Measurements from ENCODE around the gene RNASE7.
"Not testable (repeated sequence)": the region's sequence is repeated elsewhere in the genome, so short reads cannot be mapped to it uniquely, and the experiment has no call there.

Gene RNASE7

DNA sequence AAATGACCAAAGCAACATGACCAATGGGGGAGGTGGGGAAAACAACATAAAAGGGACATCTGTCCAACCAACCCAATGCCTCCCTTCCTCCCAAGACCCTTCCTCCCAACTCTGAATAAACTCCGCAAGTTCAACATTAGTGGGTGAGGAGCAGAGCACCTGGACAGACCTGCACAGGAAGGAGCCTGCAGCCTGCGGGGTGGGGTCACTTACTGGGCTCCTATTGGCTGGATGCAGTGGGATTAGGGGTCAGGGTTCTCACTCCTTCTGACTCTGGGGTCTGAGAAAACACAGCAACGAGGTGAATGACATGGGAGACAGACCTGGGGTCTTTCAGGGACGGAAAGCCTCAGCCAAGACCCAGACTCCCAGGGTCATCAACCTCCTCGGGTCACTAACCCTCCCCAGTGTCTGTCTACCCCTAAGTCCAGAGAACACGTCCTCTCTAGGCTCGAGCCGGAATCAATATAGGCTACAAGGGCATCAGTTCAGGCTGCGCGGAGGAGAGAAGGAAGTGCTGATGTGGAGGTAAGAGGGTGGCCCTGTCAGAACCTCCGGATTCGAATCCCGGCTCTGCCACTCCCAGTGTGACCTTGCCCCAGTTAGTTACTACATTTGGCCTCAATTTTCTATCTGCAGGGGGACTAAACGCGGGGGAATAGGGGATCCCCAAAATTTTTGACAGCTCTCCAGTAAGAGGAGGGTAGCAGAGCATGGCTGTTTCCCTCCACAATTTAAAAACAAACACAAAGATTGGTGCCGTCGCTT, 18.2 kb upstream of the RNASE7 start:
- DNase-seq, result no peak

DNA sequence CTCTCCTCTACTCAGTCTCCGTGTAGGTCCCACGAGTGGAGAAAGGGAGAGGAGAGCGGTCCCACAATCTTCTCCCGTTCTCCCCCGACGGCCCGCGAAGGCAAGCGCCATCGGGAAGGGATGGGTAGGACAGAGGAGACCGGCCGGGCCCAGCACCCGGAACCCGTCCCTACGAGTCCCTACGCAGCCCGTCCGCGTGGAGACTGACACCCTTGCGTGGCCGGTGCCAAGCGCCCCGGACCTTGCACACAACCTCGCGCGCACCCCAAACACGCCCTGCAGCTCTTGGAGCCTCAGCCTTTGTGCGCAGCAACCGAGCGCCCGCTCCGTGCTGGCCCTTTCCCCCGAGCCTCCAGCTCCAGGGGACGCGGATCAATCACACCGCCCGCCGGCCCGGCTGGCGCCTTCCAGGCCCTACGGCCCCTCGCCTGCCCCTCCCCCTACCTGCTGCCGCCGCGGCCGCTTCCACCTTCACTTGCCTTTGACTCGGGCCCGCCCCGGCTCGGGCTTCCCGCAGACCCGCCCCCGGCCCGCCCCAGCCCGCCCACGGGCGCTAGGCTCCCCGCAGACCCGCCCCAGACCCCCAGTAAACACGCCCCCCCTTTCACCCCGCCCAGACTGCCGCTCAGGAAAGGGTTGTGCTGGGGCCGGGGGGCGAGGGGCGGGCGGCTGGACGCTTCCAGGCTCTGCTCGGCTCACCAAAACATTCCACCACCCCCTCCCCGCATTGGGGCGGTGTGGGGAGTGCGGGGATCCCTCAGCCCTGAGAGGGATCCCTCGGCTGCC, 17.4 kb upstream of the RNASE7 start, which contains the start of gene NDRG2:
TSS of gene NDRG2 (minus strand) at position 477 of the 786 bp plus-strand sequence. CDS start 1,746 bp downstream, outside the sequence.
- DNase-seq, result peak; percentile 25 to 69 (median 48)

DNA sequence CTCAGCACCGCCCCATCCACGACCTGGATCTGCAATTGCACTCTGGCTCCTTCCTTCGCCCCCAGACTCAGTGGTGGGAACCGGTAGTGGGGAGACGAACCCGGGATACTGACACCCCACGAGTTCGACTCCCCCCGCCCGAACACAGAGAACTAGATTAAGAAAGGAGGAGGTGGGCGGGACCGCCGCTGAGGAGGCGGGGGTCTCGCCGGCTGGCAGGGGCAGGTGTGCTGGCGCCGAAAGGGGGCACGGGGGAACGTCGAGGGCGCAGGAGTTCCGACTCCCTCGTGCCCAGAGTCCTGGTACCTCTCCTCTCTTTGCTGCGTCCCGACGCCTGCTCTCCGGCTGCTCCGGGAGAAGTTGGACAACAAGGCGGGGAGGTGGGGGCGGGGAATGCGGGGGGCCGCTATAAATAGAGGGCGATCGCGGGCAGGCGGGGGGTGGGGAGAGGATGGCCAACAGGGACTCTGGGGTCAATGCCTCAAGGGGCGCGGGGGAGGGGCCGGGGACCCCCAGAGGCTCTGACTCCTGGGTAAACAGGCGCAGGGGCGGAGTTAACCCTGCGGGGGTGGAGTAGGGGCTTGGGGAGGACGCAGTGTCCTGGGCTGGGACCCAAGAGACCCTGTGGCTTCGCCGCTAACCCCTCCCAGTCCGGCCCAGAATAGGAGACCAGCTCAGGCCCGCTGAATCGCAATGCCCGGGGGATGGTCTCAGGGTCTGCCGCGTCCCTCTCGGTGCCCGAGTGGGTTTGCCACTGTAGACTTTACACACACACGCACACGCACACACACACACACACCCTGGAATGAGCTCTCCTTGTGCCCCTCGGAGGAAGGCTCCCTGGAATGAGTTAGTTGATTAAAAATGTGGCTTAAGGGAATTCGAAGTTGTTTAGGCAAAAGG, 16.5 kb upstream of the RNASE7 start:
- DNase-seq, result no peak

DNA sequence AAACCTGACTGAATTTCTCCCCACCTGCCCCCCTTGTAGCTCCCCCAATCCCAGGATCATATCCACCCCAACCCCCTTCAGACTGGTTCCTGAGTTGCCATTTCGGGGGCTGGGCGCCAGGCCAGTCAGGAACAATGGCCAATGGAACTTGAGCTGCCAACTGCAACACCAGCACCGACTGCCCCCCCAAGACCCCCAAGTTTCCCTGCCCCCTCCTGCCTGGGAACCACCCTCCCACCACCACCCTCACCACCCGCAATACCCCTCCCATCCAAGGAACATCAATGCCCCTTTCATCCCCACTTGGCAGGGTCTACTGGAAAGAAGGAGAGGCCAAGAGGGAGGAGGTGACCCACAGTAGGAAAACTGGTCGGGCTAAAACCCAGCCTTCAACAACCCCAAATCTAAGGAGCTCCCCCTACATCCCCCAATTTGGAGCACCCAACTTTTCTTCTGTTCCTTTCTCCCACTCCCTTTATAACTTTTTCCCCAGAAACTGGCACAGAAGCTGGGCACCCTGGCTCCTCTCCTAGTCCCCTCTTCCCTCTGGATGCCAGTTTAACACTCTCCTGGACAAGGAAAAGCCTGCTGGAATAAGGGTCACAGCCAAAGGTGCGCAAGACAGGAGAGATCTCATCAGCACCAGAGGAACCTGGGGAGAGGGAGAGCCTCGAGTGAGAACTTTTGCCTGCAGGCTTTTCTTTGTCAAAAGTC, 15.7 kb upstream of the RNASE7 start:
- DNase-seq, result no peak

DNA sequence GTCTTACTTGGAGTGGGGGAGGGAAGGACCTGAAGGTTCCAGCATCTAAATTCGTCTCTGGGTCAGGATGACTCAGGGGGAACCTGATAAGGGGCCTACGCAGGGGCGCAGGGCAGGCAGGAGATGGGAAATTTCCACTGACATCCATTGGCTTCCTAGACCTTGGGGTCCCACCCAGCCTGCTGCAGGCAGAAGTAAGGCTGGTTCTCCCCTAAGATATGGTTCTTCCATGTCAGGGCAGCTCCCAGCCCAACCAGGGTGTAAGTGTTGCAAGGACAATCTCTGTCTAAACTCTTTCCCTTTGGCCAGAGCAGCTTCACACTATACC, 15.2 kb upstream of the RNASE7 start:
- no peak for DNase-seq

DNA sequence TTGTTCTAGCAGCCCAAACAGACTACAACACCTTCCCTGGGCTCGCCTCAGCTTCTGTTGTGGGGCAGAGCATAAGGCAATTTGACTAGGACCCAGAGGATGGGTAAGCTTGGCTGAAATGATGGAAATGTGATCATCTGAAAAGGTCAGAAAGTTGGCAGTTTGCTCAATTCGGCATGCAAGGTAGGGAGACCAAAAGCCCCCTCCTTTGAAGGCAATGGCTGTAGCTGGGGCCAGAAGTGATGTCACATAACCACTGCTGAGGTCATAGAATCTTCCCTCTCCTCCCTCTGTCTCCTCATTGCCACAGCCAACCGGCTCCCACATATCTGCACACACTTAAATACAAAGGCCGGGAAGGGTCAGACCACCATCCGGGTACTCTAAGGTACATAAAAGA, 12.2 kb upstream of the RNASE7 start, which contains the start of gene TPPP2:
TSS of gene TPPP2 (plus strand) at position 301 of the 400 bp plus-strand sequence. CDS start 365 bp downstream, outside the sequence.
- DNase-seq, result no peak

DNA sequence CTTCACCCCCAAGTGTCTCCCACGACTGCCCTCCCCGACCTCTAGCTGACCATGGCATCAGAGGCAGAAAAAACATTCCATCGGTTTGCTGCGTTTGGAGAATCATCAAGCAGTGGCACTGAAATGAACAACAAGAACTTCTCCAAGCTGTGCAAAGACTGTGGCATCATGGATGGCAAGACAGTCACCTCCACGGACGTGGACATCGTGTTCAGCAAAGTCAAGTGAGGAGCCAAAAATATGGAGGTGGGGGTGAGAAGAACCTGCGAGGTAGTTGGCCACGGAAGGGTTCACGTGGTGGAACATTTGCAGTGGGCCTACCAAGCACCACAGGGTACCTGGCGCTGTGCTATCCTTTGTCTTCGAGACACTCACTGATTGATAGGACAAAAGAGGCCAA, 11.6 kb upstream of the RNASE7 start:
- no peak for DNase-seq

DNA sequence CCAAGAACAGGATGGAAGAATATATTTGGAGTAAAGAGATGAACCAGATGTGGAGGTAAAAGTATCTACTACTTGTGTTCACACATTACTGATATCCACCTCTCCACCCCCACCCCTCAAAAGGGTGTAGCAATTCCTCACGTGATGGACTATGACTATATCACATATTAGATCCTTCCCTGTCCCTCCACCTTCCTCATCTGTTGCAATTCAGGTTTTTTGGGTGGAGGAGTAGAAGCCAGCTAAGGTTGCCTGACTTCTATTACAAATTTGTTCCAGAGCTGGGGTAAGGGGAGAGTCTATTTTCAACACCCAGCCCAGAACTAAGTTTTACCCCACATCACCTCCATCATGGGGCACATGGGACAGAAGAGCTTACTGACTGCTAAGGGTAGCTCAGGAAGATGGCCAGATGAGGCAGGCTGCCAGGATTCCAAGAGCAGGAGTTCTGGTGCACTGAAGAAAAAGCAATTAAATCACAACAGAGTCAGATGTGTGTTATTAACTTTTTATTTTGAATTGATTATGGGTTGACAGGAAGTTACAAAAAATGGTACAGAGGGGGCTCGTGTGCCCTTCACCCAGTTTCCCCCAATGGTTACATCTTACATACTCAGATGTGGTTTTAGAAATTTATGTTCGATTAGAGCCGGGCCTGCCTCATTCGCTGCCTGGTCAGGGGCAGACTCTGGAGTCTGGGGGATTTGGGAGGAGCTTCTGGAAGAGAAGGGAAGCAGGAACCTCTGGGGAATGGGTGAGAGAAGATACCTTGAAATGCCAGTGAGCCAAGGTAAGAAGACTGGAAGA, 9.6 kb upstream of the RNASE7 start:
- no peak for DNase-seq

DNA sequence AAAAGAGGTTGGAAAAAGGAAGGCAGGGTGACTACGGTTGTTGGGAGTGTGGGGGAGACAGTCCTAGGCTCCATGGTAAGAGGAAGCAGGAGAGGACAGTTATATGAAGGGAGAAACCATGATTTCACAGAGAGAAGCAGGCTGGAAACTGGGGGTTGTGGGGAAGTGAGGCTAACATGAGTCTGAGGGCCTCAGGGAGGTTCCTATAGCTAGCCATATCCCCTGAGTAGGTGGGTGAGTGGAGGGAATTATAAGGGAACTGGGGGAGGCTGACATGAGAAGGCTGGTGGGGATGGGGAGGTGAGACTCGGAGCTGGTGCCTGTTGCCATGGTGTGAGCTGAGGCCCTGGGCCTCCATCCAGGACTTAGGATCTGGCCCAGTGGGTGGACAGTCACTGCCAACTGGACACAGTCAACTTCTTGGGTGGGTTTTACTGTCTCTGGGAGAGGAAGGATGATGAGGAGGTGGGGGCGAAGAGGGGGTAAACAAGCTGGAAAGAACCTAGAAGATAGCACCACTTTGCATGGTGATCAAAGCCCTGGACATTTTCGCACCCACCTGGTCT, 8.9 kb upstream of the RNASE7 start:
- DNase-seq, result no peak

DNA sequence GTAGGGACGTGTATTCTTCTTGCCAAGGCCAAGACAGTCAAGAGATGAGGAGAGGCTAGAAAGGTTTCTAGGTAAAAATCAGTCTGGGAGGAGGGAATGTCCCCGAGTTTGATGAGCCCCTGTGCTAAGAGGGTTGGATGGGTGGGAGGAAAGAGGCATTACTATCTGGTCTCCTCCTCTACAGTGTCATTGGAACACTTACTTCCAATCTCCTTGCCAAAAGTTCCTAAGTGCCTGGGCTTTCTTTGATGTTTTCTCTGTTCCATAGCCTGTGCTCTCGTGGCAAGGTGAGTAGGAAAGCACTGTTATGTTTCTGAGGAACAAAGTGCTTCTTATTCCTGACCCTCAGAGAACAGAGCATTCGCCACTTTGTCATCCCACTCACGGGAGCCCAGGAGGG, 7.5 kb upstream of the RNASE7 start, which contains the start of gene RNASE13:
TSS of gene RNASE13 (minus strand) at position 101 of the 400 bp plus-strand sequence. CDS start 519 bp downstream, outside the sequence.
- DNase-seq, result no peak

DNA sequence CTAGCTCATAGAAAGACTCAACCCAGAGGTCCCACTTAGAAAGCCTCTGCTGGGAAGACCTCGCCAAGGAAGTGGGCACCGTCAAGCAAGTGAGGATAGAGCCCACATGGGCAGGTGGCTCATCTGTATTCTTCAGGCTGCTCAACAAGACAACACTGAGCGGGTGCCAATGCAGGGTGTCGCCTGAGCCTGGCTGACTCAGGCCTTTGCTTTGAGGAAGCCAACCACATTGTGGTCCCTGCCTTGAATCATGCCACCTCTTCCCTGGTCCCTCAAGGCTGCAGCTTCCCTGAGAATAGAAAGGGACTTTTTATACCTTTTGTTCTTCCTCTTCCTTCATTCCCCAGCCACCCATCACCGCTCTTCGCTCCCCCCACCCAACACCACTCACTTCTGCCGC, 5.4 kb upstream of the RNASE7 start:
- no peak for DNase-seq

DNA sequence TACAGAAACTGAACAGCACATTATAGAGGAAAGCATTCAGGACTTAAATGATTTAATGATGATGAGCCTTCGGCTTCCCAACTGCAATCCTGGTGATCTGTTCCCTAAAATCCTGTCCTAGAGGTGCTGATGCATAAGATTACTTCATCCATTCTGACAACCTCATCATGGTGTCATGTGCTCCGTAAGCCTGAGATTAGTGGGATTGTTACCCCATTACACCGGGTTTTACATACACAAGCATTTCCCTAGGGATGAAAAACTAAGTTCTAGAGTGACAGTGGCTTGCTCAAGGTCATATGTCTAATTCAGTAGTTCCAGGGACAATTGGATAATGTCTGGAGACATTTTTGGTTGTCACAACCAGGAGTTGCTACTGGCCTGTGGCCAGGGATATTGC, 5.0 kb upstream of the RNASE7 start:
- DNase-seq, result no peak

DNA sequence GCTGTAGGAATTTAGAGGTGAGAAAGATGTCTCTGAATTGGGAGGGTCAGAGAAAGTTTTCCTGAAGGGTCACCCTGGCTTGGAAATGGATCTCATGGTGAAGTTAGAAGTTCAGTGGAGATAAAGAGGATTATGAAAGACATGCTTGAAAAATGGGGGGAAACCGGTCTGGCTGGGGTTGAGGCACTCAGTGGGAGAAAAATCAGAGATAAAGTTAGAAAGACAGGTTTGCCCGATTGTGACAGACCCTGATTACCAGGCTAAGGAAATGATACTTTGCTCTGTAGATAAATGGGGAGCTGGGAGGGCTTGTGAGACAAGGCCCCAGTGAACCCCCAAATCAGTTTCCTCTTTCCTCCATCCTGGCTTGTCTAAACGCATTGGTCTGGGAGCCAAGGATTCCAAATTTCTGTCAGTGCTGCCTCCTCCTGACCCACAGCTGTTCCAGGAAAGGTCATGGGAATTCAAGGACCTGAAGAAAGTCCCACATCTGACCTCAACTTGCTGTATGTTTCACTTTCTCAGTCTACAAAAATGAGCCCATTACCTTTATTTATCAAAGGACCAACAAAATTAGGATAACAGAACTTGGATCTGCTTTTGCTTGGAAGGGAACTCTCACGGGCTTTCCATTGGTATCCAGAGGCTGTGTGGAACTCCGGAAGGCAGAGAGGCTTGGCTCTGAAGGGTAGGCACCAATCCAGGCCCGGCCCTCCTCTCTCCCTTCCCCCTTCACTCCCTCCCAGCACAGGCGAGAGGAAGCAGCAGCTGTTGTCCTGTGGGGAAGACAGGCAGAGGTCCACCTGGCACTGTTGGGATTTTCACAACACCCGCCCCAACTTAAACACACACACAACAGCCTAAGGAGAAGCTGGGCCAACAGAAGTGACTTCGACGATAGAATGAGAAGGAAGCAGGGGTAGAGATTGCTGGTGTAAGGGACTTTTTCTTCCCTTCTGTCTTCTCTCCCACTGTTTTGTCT, 3.4 kb upstream of the RNASE7 start:
- DNase-seq, result no peak

DNA sequence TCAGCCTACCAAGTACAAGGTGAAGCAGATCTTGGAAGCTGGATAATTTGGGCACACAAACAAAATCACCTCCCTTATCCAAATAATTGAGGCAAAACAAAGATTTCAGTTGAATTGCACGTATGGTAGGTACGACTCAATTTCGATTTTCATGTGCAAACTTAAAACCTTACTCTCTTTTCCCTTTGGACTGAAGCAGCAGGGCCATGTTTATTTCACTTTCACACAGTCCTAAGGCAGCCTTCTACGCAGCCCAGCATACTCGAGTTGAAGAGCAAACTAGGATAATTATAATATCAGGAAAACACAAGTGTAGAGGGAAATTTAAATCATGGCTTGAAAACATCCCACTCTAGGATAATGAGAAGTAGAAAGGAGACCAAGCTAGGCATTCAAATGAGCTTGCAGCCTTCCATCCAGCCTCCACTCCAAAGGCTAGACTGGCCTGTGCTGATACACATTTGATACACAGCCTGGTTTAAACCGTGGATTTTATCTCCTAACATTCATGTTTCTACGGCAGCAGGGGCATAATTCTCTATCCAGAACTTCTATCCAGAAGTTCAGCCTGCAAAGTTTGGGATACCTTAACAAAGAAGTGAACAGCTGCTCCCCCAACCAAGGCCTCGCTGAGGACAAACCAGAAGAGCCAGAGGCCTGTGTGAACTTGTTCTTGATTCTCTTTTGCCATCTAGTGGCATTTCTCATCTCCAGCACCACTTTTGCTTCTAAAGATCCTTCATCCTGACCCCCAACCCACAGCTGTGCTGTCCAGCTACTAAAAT, 2.4 kb upstream of the RNASE7 start:
- no peak for DNase-seq

DNA sequence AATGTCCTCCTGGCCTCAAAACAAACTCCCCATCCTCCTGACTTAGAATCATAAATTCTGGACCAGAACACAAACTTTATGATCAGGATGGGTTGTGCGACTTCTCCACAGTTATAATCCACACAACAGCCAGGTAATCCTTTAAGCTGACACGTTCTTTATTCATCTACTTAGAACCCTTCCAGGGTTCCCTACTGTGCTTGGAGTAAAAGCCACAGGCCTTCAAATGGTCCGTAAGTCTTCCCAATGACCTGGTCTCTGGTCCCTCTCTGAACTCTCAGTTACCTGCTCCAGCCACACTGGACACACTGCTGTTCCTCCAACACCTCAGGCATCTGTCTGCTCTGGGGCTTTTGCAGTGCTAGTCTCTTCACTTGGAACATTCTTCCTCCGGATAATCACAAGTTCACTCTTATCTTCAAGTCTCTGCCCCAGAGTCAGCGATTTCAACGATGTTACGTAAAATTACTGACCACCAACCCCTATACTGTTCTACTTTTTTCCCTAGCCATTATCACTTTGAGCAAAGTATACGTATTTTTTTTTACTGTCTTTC, 1.7 kb upstream of the RNASE7 start:
- no peak for DNase-seq

DNA sequence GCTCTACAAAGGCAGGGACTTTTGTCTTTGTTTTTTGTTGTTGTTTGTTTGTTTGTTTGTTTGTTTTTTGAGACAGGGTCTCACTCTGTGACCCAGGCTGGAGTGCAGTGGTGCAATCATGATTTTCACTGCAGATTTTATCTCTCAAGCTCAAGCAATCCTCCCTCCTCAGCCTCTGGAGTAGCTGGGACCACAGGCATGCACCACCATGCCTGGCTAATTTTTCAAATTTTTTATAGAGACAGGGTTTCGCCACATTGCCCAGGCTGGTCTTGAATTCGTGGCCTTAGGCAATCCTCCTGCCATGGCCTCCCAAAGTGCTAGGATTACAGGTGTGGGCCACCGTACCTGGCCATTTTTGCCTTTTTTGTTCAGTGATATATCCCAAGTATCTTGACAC, 1.2 kb upstream of the RNASE7 start:
- not testable (repeated sequence) for DNase-seq

DNA sequence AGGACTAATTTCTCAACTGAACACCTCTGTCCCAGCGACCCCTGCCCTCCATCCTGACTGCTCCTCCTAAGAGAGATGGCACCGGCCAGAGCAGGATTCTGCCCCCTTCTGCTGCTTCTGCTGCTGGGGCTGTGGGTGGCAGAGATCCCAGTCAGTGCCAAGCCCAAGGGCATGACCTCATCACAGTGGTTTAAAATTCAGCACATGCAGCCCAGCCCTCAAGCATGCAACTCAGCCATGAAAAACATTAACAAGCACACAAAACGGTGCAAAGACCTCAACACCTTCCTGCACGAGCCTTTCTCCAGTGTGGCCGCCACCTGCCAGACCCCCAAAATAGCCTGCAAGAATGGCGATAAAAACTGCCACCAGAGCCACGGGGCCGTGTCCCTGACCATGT, 756 bp downstream of the RNASE7 start:
- DNase-seq, result no peak

DNA sequence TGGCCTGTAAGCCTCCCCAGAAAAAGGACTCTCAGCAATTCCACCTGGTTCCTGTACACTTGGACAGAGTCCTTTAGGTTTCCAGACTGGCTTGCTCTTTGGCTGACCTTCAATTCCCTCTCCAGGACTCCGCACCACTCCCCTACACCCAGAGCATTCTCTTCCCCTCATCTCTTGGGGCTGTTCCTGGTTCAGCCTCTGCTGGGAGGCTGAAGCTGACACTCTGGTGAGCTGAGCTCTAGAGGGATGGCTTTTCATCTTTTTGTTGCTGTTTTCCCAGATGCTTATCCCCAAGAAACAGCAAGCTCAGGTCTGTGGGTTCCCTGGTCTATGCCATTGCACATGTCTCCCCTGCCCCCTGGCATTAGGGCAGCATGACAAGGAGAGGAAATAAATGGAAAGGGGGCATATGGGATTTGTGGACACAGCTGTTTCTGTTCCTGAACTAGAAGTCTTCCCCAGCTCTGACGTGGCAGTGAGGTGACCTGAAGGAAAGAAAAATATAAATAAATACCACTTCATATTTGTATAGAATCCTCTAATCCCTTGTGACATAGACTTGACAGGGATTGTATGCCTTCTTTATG, 1.3 kb downstream of the RNASE7 start:
- DNase-seq, result no peak
